G401 (cell line): Measurements from ENCODE around the gene AKAP11. TPM values are rescaled to one million over a fixed set of nuclear protein-coding genes. Genes with fewer than 3 reads are reported as not detected.

Experiments
- DNase-seq: peaks from one replicate; pipeline ENCODE4 v3.0.0-alpha.2; 2015; ENCODE audit warnings: low spot score
- in situ Hi-C: cut with HindIII; loops from 2 replicates; pipeline ENCODE4 v1.10.0; 2016; ENCODE audit warnings: low sequenced_read_pairs, mixed read lengths
- total RNA-seq: library from RNA; depleted of rRNA; stranded (reverse); fragments of >200 nt; shearing (Covaris generic); gene quantifications from 2 replicates; pipeline ENCODE4 v1.2.3, GENCODE V29; 2014

Gene AKAP11
- total RNA-seq, 1 experiment from 2014 or later: 12.5 TPM

GRCh38 chr13:42327725-42328124 is 55.8 kb downstream of the AKAP11 start:
- in situ Hi-C loops: no loop called here
- no peak for DNase-seq

- no peak for DNase-seq
- in situ Hi-C loops: no loop called here
These were observed 56.7 kb downstream of the AKAP11 start for GRCh38 chr13:42328672-42329071.

DNA sequence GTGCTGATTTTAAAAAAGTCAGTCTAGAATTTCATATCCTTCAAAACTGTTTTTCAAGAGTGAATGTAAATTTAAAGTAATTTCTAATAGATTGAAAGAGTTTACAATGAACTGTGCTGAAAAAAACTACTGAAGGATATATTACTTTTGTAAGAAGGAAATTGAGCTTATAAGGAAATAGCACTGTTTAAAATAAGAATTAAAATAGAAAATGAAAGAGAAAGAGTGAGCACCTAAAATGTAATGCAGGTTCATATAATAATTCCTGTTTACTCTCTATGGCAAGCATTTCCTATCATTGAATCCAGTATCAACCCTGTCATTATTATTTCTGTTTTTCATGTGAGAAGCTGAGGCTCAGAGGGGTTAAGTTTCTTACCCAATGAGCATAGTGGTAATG is 57.3 kb downstream of the AKAP11 start:
- in situ Hi-C loops: no loop called here
- no peak for DNase-seq

- no peak for DNase-seq
- in situ Hi-C loops: no loop called here
These were observed 59.1 kb downstream of the AKAP11 start for GRCh38 chr13:42331009-42331408.

- in situ Hi-C loops: no loop called here
- DNase-seq: no peak
These were observed 61.8 kb downstream of the AKAP11 start for GRCh38 chr13:42333613-42334328.

DNA sequence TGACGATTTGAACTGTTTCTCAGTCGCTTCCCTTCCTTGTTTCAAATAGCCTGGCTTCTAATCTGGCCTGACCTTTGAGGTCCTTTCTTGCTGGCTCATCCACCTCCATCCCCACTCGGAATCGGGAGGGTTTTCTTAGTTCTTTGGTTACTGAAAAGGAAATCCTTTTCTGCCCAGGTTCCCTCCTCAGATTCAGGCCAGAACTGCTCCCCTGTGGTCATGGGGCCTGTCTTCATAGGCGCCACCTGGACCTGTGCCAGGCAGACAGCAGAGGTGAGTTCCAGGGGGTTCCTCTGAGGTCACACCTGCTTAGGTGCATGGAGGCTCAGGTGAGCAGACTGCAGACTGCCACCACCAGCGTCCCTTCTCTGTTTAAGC is 62.4 kb downstream of the AKAP11 start:
- in situ Hi-C loops: no loop called here
- no peak for DNase-seq

DNA sequence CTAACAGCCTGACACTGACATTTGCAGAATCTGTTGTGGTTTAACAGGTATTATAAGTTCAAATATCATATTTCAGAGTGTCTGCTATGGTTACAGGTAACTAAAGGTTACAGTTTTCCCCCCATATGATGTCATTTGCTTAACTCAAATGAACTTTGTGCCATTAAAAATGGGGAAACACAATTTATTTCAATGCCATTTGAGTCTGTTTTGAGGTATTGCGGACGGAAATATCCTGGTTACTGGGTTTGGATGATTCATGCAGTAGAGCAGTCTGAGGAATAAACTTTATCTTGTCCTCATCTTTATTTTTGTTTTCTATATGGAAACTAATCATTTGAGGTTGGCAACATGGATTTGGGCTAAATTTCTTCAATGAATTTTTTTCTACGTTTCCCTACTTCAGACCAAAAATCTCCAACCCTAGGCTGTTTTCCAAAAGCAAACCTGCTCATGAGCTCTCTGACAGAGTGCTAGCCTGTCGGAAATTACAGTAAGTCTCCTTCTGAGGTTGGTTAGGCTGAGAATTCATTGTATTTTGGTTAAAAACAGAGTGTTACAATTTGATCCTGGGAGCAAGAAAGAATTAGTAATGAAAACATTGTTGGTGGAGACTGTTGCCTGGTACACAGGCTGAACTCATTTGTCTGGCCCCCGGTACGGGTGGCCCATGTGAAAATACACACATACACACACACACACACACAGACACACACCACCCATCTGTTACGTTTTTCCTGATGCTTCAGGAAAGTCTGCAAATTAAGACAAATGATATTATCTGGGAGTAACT is 66.1 kb downstream of the AKAP11 start:
- in situ Hi-C loops: no loop called here
- no peak for DNase-seq

DNA sequence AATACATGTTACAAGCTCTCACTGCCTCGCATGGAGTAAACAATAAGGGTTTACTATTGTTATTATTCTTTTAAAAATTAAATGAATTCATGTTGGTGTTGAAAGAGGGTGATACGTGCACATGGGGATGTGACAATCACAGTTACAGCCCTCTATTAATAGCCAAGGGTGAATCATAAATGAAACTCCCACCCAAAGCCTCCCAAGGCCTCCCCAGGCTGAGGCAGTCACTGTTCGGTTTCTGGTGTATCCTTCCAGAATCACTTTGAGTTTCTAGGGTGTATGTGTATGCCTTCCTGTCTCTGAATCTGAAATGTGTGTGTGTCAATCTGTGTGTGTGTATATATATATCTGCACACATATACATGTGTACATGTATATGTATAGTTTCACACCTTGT is 73.4 kb downstream of the AKAP11 start:
- DNase-seq: no peak
- in situ Hi-C loops: no loop called here

DNA sequence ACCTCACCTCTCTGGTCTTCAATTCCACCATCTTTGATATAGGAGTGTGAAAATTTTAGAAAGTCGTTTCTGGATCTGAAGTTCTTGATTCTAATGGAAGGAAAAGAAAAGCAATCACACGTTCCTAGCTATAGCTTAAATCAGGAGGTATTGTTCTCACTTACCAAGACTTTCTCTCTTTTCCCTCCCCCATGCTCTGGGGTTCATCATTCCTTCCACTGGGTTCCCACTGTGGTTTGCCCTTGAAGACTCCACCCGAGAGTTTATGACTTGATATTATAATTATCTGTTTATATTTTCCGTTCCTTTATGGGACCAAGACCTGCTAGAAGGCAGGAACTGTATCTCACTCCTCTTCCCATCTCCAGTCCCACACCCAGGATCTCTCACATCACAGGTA is 76.6 kb downstream of the AKAP11 start:
- DNase-seq: no peak
- in situ Hi-C loops: no loop called here

DNA sequence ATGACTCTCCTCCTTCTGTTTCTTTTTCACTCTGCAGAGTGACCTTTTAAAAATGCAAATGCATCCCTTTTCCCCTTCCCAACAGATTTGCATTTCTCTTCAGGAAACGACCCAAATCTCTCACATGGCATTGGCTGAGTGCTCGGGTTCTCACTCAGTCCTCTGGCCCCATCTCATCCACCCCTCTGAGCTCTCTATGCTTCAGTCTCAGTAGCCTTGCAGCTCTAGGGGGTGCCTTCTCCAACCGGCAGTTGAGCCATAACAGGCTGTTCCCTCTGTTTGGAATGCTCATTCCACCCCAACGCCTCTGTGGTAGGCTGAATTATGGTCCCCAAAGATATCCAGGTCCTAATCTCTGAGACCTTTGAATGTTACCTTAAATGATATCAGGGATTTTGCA is 78.2 kb downstream of the AKAP11 start:
- no peak for DNase-seq
- in situ Hi-C loops: no loop called here

DNA sequence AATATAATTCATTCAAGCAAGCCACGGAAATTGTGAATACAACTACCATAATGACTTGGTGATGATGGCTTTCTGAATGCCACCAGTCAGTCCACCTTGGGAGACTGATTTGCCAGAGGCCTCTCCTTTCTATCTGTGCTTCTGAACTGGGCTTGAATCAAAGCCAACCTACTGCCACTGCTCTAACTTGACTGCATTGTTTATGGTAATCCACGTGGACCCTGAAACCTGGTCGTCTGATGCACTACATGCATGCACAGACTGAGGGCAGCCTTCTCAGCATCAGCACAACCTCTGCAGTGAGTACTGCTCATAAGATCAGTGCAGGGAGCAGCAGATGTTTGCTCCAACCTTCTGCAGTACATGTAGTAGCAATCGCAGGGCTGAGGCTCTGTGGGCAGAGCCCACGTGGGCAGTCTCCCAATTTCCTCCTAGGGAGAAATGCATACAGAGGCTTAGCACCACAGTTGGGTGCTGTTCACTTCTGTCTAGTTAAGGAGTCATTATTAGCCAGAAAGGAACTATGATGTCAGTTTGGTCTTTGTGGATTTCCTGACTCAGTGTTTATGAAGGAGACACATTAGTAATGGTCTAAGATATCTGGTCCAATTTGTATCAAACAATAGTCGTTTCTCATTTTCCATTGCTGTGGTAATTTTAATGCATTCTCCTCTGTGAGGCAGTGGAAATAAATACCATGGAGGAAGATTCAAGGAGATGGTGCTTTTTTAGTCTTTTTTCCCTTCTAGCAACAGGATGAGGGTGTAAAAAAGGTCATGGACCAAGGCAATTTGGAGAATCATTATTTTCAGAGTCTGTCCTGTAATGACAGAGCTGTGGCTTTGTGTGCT is 82.5 kb downstream of the AKAP11 start:
- in situ Hi-C loops: no loop called here
- DNase-seq: no peak

- no peak for DNase-seq
- in situ Hi-C loops: no loop called here
These were observed 83.1 kb downstream of the AKAP11 start for GRCh38 chr13:42355092-42355485.

DNA sequence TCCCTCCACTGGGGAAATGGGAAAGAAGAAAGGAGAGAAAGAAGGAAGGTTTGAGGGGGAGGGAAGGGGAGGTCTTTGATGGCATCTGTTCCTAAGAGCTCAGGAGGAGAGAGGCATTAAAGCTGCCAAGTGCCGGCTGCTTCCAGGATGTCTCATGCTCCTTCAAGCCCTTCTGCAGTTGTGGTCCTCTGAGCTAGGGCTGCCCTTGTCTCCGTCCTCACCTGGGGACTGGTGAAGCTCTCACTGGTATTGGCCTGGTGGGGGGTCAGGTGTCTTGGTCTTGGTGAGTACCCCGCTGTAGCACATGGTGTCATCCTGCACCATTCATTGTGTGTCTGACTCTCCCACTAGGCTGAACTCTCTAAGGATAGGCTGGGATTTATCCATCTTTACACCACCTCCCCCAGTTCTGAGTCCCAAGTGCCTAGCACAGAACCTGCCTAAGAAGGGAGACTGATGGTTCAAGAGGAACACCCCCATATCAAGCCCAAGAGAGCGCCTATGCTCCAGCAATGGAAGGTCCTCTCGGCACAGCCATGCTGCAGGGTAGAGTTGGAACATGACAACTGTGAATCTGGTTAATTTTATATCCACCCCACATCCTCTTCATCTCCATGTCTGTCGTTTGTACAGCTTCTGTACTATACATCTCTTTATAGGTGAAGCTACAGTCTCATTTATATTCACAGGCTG is 83.7 kb downstream of the AKAP11 start:
- in situ Hi-C loops: no loop called here
- DNase-seq: no peak

GRCh38 chr13:42356184-42356575 is 84.2 kb downstream of the AKAP11 start:
- in situ Hi-C loops: no loop called here
- no peak for DNase-seq

DNA sequence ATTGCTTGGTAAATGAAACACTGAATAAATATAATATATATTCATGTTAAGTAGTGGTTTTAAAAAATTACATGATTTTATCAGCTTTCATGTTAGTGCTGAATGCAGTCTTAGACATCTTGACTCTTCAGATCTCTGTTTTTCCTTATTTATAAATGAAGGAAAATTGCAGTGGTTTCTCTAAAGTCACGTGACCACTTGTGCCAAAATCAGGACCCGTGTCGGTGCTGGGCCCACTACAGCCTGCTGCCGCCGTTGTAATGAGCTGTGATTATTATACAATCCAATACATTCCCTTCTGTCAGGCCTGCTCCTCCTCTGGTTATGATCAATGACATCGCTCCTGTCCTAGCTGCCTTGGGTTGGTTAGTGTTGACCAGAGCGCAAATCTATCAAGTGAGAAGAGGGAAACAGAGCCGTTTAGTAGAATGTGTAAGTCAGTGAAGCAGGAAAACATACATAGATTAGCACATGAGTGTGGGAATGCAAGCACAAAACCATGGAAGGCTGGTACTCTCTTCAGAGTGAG is 88.2 kb downstream of the AKAP11 start:
- in situ Hi-C loops: no loop called here
- DNase-seq: no peak

GRCh38 chr13:42361701-42362100 is 89.7 kb downstream of the AKAP11 start:
- in situ Hi-C loops: no loop called here
- DNase-seq: no peak

- in situ Hi-C loops: no loop called here
These were observed 92.1 kb downstream of the AKAP11 start for GRCh38 chr13:42363941-42364612.

DNA sequence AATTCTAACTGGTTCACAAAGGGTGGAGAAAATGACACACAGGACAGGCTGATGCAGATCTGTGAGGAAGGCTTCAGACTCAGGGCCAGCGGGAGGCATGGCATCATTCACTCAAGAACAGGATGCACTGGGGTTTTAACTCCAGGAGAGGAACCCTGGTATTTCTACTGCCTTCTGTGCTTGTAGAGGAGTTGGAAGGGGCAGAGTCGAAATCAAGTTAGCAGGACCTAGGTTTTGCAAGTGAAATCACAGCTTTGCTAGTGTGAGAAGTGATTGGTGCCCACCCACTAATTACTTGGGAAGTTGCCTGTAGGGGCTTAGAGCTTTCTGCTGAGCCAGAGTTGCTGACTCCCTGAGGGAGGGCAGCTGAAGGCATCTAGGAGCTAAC is 92.7 kb downstream of the AKAP11 start:
- DNase-seq: no peak
- in situ Hi-C loops: no loop called here

More at GRCh38 chr13:42363941-42364612, 92.1 kb downstream of the AKAP11 start:
- DNase-seq: no peak

DNA sequence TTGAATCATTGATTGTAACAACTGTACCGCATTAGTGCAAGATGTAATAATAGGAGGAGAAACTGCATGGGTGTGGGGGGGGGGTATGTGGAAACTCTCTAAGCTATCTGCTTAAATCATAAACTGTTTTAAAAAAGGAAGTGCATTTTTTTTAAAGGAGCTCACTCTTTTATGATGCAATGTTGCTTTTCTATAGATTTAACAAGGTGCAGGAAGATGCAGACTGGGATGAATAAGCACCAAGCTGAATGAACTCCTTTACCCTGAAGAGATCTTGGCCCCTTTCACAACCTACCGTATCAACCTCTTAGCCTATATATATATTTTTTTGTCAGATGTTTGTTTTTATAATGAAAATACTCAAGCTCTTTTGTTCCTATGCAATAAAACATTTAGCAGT is 95.9 kb downstream of the AKAP11 start:
- in situ Hi-C loops: no loop called here
- DNase-seq: no peak
